Left ventricle myocardium superior (tissue), 1 donor: Measurements from ENCODE around the gene PAIP2B. TPM values are rescaled to one million over a fixed set of nuclear protein-coding genes. Genes with fewer than 3 reads are reported as not detected.
"Not testable (repeated sequence)": the region's sequence is repeated elsewhere in the genome, so short reads cannot be mapped to it uniquely, and the experiment has no call there.

Experiments used
- ATAC-seq: fragments of 200-7000 bp; cut with Tn5 transposase; one replicate; pipeline ENCODE4 v1.9.1; 2020; ENCODE audit warnings: mild to moderate bottlenecking, moderate library complexity
- DNase-seq: peaks from one replicate; pipeline ENCODE4 v3.0.0-alpha.2; 2020
- intact Hi-C: fragments of 100-400 bp; cut with micrococcal nuclease; formaldehyde crosslinking; loops from one replicate; pipeline ENCODE4 v1.11.0; 2022
- total RNA-seq: library from RNA; stranded (reverse); fragmentation: NEBNext Ultra II Directional; extraction: Animal tissue kit (Norgen Biotek cat#: 25700); gene quantifications from one replicate; pipeline ENCODE4 v1.2.1, GENCODE V29; 2021
- donor health status: DM: no; HTN: yes; CAD: no; lungs with severe emphysema.

The PAIP2B gene
- total RNA-seq, 1 donor from 2014 or later: 78.1 TPM

DNA sequence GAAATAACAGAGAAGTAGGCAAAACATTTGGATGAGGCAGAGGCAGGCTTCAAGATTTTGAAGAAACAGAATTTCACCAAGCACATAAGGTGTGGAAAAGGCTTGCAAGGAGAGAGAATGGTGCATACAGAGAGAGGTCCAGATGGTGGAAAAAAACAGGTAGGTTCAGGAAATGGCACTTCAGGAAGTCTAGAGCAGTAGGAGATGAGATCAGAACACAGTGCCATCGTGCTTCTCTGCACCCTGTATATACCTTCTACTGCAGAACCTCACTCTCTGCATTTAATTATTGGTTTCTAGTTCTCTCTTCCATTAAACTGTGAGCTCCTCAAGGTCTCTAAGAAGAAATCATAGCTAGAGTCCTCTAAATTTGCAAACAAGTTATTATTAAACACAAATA is 2.4 kb downstream of the PAIP2B start:
- ATAC-seq (no peak), DNase-seq (no peak)
- intact Hi-C loops: loop anchor here (10.0 kb wide), 1 partner anchor 50 kb away; no protein-coding TSS in a partner anchor

DNA sequence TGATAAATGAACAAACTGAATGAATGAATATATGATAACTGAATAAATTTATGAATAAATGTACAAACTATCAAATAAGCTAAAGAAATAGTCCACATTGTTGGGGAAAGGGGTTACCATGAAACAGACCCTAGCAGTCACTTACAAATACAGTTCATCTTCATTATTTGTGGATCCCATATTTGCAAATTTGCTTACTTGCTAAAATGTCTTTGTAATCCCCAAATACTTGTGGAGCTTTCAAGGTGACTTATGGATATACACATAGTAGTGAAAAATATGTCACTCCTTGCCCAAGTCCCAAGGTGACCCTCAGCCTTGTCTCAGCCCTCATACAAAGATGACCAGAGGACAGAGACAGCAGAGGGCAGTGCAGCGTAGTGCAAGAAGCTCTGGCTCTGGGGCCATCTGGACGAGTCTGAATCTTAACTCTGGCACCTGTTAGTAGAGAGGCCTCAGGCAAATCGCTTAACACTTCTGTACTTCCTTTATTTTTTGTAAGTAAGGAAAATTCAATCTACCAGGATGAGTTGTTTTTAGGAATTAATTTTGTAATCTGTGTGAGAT is 3.1 kb downstream of the PAIP2B start:
- DNase-seq: peak; percentile 77
- ATAC-seq: peak; percentile 46
- intact Hi-C loops: loop anchor here (10.0 kb wide), 1 partner anchor 51 kb away; no protein-coding TSS in a partner anchor

DNA sequence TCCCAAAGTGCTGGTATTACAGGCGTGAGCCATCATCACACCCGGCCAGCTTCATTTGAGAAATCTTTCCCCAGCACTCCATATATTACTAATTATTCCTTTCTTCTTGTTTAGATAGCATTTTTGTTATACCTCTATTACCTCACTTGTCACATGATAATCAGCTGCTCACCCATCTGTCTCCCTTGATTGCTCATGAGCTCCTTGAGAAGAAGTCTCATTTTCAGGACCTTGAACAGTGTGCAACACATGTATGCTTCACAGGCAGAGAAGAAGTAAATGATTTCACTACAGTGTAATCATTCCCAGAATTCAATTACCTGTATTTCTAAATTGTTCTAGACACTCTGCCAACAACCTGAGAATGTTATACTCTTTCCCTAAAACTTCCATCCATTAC is 6.2 kb downstream of the PAIP2B start:
- DNase-seq (no peak), ATAC-seq (no peak)
- intact Hi-C loops: loop anchor here (10.0 kb wide), 1 partner anchor 54 kb away; no protein-coding TSS in a partner anchor

DNA sequence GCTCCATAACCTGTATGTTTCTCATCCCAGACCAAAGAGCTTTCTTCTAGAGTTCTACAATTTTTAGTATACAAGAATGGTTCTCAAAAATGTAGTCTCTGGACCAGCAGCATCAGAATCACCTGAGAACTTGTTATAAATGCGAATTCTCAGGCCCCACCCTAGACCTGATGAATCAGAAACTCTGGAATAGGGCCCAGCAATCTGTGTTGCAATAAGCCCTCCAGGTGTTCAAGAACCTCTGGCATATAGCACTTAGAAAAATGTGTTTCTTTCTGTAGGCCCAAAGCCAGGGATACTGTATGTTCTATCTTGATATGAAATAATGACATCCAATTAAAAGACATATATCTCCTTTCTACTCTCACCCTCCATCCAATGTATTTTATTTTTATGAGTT is 10.4 kb downstream of the PAIP2B start:
- intact Hi-C loops: no loop called here
- DNase-seq (no peak), ATAC-seq (no peak)

DNA sequence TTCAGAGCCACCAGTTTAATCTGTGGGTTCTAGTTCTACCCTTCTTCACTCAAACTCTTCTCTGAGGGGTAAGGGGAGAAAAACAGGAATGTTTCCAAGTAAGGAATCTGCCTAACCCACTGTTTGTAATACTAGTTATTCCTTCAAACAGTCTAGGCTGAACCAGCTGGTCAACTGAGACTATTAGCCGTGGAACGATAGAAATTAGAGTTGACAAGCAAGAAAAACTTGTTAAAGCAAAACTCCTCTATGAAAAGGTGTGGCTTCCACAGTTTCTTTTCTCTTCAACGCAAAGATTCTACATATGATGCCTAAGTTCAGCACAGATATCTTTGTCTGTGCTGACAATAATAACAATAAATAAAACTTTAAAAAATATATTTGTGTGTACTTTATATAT is 11.5 kb downstream of the PAIP2B start:
- no peak for DNase-seq
- intact Hi-C loops: no loop called here
- no peak for ATAC-seq

DNA sequence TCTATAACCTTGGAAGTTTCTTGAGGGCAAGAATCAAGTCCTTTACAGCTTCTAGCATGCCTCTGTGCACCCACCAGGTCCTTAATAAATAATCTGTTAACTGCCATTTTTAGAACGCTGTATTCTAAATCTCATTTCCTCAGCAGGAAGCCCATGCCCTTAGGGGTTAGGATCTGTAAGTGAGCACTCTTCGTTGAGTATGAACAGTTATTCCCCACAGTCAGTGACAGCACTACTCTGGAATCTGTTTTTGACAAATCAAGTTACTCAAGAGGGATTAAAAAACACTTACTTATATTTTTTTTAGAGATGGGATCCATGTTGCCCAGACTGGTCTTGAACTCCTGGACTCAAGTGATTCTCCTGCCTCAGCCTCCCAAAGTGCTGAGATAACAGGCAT is 14.6 kb downstream of the PAIP2B start:
- ATAC-seq: no peak
- intact Hi-C loops: no loop called here
- no peak for DNase-seq

DNA sequence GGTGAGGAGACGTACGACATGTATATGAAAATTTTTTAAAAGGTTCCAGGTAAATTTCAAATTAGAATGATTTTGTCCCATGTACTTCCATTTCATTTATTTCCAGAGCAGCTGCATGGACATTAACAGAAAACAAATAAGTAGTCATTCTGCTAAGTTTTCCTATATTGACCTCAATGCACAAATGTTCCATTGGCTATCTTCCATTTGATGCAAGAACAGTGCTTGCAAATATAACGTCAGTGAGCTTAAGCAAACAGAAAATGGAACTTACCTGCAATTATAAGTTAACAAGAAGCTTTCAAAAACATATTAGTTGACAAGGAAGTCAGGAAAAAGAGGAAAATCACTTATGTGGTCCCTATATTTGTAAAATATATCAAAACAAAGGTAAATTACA is 16.6 kb downstream of the PAIP2B start:
- ATAC-seq (no peak), DNase-seq (no peak)
- intact Hi-C loops: no loop called here

DNA sequence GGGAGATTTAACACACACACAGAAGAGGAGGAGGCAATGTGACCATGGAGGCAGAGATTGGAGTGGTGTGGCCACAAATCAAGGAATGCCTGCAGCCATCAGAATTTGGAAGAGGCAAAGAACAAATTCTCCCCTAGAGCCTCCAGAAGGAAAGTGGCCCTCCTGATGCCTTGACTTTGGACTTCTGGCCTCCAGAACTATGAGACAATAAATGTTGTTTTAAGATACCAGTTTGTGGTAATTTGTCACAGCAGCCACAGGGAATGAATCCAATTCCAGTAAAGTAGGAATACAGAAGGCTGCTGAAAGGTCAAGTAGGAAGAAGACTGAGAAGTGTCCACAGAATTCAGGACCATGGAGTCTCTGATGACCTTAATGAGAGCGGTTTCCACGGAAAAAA is 18.1 kb downstream of the PAIP2B start:
- DNase-seq (no peak), ATAC-seq (no peak)
- intact Hi-C loops: no loop called here

DNA sequence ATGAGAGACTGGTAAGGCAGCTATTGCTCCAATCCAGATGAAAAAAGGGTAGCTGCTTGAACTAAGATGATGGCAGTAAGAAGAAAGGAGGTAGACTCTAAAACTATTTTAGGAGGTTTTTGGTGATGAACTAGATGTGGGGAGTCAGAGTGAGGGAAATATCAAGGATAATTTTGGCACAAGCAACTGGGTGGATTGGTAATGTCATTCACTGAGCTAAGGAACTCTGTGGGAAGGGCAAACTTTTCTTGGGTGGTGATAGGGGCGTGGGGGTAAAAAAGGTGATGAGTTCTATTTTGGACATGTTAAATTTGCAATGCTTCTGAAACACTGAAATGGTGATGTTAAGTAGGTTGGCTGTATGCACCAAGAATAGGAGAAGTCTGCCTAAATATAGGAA is 19.3 kb downstream of the PAIP2B start:
- DNase-seq (no peak), ATAC-seq (no peak)
- intact Hi-C loops: no loop called here

DNA sequence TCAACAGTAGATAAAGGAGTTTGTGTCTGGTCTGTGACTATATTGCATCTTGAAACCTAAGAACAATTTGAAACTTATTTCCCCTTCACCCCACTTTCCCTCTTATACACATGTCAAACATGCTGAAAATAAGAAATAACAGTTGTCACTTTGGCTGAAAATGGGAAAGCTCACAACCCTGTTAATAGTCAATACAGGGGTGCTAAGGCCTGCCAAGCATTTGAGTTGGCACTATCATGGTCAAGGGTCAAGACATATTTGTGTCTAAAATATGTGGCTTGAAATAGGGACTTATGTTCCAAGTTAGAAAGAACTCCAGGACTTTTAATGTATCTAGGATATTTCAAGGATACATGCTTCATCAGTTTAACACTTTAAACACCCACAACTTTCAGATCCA is 20.6 kb downstream of the PAIP2B start:
- no peak for DNase-seq
- ATAC-seq: no peak
- intact Hi-C loops: no loop called here

DNA sequence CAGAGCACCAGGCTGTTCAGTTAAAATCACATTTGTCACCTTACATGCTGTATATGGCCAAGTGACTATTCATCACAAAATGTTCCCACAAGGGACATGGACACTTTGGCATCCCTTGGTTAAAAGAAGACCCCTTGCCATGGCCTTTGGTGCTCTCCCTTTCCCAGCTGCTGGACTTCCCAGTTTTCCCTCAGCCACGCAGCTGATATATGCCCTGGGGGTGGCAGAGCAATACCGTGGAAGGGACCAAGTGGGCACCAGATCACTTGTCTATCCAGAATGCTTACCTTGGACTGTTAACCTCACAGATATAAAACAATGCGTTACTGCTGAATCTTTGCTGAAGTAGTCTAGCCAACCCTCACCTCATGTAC is 35.3 kb downstream of the PAIP2B start:
- DNase-seq (no peak), ATAC-seq (peak; percentile 43)
- intact Hi-C loops: no loop called here

DNA sequence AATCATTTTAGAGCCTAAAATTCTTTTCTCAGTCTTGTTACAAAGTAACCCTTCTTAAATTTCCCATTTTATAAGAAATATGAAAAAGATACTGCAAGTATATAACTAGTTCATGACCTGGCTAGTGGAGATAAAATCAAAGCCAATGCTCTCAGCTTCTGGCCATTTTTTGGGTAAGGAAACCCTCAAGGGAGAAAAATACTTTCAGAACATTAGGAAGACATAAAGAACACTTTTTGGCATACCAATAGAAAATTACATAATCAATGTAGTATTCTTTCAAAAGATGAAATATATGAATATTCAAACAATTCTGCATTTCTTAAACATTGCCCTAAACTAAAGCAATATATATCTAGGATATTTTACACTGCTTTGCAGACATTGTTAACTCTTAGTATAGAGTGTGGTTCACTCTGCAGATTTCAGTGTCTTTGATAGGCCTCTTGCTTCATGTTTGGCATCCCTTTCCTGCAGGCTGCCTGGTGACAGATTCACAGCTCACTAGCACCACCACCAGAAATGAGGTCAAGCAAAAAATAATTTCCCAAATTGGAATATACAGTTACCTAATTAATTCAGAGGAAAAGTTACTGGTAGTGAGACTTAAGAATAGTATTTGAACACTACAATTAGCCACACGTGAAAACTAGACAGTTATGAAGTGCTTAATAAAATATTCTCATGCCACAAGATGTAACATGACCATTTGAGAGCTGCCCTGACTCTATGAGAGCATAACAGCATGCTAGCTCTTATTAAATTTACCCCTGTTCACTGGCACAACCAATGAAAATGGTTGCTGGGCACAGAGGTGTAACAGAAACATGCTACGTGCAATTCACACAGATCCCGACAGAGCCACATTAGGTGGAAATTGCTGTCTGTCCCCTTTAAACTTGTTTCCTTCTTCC is 36.0 kb downstream of the PAIP2B start:
- DNase-seq (no peak), ATAC-seq (peak; percentile 76)

DNA sequence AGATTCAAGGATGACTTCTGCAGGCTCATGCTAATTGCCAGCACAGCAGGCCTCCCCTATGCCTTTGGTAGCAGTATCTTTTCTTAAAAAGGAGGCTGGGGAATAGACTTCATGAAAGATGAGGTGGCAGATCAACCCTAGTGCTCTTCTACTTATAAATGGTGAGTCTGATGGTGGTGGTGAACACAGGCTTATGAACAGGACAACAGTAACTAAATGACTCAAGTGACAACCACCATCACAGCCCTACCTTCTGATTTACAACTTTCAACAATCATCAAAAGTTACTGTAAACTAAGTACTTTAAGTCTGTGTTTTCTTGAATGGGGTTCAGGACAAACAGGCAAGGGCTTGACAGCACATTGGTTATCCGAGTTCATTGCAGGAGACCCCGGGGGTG is 39.3 kb downstream of the PAIP2B start:
- intact Hi-C loops: no loop called here
- DNase-seq (no peak), ATAC-seq (no peak)

More for the DNA sequence above, 36.0 kb downstream of the PAIP2B start:
- intact Hi-C loops: no loop called here

DNA sequence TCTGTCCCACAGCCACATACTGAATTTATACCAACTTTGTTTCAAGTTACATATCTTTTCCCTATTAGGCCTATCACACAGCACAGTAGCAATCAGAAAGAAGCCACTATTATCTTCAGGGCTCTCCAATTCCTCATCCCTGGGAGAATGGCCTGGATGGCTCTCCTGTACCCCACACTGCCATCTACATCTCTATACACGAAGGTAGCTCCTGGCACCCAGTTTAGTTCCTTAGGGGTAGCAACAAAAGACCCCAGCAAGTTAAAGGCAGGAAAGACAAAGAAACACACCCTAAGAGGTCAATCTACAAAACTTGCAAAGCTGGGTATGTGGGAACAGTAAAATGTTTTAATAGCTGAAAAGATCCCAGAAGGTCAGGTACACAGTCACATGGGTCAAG is 39.9 kb downstream of the PAIP2B start:
- ATAC-seq: no peak
- no peak for DNase-seq
- intact Hi-C loops: no loop called here

DNA sequence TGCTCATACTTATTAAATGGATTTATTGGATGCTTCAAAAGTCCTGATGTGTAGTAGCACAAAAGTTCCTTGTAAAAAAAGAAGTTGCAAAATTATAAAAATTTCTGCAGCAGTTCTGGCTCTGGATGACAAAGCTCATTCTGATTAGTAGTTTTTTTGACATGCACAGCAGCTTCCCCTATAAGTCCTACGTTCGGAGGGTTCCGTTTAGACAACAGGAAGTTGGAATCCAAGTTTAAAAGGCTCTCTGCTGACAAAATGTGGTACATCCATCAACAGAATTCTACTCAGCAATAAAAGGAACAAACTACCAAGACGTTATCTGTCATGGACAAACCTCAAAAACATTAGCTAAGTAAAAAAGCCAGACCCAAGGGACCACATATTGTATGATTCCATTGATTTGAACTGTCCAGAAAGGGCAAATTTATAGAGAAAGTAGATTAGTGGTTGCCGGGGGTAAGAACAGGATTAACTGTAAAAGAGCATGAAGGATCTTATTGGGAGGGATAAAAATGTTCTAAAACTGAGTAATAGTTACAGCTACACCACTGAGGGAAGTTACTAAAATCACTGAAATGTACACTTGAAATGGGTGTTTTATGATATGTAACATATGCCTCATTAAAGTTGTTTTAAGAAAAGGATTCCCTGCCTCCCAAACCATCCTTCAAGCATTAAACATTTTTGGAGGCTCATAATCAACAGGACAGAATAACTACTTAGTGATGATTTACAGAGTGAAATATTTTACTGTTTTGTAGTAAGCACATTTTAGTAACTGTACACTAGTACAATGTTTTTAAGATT is 43.4 kb downstream of the PAIP2B start:
- intact Hi-C loops, ATAC-seq, DNase-seq: not testable (repeated sequence)

DNA sequence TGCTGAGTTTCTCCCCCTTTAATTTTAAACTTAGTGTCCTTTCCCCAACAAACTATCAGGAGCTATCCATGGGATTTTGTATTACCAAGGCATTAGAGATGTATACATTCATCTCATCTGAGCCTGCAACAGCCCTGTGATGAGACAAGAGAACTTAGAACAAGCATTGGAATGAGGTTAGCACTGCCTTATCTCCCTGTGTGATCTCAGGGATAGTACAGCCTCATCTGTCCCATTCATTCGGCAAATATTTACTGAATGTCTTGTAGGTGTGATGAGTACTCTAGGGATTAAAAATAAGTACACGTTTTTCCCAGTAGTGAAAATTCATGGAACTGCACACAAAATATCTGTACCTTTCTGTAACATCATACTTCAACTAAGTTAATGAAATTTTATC is 45.6 kb downstream of the PAIP2B start:
- intact Hi-C loops: no loop called here
- DNase-seq (no peak), ATAC-seq (no peak)

DNA sequence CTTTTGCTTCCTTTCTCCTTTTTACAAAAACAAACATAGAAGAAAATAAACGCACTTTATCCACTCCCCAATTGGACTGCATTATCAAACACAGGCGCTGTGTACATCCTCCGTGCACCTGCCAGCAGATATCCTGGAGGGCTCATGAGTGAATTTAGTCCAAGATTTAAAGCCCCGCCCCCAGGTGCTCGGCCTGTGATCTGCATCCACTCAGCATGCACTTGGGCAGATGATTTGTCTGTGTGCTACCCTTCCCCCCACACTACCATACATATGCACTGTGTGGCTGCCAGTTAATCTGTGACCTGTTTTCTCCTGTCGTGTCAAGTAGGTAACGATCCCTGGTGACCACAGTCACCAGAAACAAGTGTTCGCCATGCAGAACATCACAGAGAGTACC is 48.1 kb downstream of the PAIP2B start:
- DNase-seq, intact Hi-C loops: not testable (repeated sequence)
- peak; percentile 23 for ATAC-seq

DNA sequence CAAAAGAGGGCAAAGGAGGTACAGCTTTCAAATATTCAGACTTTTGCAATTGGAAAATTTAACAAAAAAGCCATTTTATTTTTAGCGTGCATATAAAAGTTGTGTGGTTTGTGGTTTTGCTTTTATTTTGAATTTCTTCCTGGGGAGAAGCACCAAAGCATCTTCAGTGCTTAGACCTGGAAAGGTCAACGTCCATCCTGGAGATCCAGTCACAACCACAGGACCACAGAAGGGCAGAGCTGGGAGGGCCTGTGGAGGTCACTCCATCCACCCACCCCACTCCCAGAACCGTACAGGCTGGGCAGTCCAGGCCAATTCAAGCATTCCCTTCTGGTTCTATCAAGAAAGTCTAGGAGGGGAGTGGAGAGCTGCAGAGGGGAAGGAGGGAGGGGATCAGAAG is 52.7 kb downstream of the PAIP2B start:
- intact Hi-C loops: no loop called here
- no peak for DNase-seq
- no peak for ATAC-seq

DNA sequence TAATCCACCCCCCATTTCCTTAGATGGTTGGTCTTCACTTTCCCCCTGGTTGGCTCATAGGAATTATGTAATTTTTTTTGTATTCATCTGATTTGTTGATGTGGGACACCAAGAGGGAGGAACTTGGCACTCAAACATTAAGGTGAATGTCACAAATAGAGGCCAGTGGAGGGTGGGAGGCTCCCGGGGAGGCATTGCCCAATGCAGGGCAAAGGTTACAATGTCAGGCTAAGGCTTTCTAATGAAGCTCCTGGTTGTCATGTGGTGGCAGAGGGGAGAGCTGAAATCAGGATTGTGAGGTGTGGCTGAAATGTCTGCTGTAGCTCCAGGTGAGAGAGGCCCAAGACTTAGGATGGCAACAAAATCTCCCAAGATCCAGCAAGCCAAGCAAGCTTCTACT is 53.8 kb downstream of the PAIP2B start:
- intact Hi-C loops: no loop called here
- ATAC-seq: no peak
- no peak for DNase-seq

DNA sequence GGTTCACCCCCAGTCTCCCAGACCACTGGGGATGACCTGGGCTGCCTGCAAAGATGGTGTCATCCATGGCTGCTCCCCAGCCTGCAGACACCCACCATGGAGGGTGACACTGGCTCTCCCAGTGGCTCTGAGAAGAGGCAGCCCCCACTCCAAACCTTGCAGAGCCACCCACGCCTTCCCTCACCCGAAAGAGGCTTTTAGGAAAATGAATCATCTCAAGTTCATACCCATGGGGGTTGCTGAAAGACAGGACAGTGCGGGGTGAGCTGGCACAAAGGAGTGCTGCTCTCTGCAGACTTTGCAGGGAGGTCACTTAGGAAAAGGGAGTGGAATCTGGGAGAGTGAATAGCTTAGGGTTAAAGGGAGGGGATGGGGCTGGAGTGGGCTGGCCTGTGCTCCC is 60.1 kb downstream of the PAIP2B start:
- intact Hi-C loops: no loop called here
- DNase-seq (no peak), ATAC-seq (no peak)
